ENCODE data around the gene LIG1. TPM values are rescaled to one million over a fixed set of nuclear protein-coding genes. Genes with fewer than 3 reads are reported as not detected.
"Not testable (repeated sequence)": the region's sequence is repeated elsewhere in the genome, so short reads cannot be mapped to it uniquely, and the experiment has no call there.

Gene LIG1
- total RNA-seq, 1 donor from 2014 or later = 3.4 TPM

DNA sequence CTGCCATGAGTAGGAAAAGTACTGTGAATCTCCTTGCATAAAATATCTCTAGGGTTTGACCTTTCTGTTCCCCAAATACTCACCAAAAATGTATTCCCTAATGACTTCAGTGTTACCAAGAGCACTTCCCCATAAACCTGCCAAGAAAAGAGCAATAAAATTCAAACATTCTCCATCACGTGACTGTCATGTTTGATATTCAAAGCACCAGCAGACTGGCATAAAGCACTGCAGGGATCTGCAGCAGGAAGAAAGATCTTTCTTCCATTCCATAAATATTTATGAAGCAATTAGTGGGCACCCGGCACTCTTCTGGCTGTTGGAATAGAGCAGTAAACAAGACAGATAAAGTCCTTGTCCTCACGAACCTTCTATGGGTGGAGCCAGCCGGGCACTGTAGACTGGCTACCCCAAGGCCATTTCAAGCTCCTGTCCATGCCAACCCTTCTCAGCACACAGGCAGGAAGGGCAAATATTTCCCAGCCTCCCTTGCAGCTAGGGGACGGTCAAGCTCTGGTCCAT is 79.8 kb downstream of the LIG1 start:
- H3K4me3 ChIP-seq = no peak overlapping the region
- intact Hi-C loops (cut with micrococcal nuclease) = no loop called here
- no peaks in the 10 kb centered on the region for H3K27me3 ChIP-seq (ENCODE audit: low read depth)
- TF ChIP-seq, protein P1, sequence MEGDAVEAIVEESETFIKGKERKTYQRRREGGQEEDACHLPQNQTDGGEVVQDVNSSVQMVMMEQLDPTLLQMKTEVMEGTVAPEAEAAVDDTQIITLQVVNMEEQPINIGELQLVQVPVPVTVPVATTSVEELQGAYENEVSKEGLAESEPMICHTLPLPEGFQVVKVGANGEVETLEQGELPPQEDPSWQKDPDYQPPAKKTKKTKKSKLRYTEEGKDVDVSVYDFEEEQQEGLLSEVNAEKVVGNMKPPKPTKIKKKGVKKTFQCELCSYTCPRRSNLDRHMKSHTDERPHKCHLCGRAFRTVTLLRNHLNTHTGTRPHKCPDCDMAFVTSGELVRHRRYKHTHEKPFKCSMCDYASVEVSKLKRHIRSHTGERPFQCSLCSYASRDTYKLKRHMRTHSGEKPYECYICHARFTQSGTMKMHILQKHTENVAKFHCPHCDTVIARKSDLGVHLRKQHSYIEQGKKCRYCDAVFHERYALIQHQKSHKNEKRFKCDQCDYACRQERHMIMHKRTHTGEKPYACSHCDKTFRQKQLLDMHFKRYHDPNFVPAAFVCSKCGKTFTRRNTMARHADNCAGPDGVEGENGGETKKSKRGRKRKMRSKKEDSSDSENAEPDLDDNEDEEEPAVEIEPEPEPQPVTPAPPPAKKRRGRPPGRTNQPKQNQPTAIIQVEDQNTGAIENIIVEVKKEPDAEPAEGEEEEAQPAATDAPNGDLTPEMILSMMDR (IDR thresholded peaks at IDR 0.05; ENCODE audit: borderline replicate concordance) = no peak
- peaks cover 51% of the 10 kb centered on the region for H3K36me3 ChIP-seq
- H3K27ac ChIP-seq (replicated peaks) = no peak overlapping the region
- DNase-seq = no peak
- peaks cover 14% of the 10 kb centered on the region for H3K9me3 ChIP-seq (replicated peaks)
- H3K4me1 ChIP-seq = no peaks in the 10 kb centered on the region

DNA sequence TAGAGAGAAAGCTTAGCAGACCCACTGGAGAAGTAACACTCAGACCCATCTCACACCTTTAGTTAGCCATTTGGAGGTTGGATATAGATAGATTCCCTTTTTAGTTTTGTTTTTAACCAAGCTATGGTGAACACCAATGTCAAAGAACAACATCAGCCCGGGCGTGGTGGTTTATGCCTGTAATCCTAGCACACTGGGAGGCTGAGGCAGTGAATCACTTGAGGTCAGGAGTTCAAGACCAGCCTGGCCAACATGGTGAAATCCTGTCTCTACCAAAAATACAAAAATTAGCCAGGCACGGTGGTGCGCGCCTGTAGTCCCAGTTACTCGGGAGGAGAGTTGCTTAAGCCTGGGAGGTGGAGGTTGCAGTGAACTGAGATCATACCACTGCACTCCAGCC is 81.2 kb downstream of the LIG1 start:
- peaks cover 39% of the 10 kb centered on the region for H3K36me3 ChIP-seq
- H3K27me3 ChIP-seq (ENCODE audit: low read depth); H3K27ac ChIP-seq (replicated peaks); H3K4me3 ChIP-seq; H3K9me3 ChIP-seq (replicated peaks); DNase-seq; intact Hi-C loops (cut with micrococcal nuclease); H3K4me1 ChIP-seq: not testable (repeated sequence)

DNA sequence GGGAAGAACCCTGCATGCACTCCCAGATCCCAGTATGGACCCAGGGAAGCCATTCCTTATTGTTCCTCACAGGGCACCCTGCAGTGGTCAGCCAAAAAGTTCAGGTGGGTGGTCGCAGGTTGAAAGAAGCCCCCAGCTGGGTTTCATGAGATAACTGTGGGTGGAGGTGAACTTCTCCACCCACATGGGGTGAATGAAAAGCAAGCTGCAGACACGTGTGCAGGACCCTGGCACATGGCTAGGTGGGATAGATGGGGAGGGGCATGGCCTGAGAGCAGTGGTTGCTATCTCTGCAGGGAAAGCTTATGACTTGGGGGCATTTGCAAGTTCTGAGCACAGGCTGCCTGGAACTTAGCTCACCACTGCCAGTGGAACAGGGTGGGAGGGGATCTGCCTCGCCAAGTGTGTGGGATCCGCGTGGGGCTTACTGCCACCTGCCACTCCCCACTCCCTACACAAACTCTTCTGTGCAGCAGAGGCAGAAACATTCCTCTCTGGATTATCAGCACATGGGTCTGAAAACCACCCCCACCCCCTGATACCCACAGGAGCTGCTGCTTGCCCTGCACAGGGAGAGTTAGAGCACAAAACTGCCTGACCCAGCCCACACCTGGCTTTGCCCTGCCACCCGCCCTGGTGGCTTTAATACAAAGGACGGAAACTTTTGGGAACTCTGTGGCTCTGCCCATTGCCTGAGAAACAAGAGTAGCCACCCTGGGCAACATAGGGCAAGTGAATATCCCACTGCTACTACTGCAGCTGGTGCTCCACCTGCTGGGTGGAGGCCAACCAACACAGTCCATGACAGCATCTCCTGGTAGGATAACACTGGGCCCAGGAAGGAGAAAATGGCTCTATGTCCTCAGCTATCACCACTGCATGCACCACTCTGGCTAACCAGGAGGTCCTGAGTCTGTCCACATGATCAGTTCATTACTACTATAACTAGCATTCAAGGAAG is 84.0 kb downstream of the LIG1 start:
- Histone ChIP-seq H3K36me3 (peaks cover 20% of the 10 kb centered on the region), H3K27me3 (ENCODE audit: low read depth) (no peaks in the 10 kb centered on the region), H3K27ac (replicated peaks) (no peak overlapping the region), H3K4me1 (no peaks in the 10 kb centered on the region), H3K4me3 (no peak overlapping the region), H3K9me3 (replicated peaks) (no peaks in the 10 kb centered on the region)
- DNase-seq = no peak
- TF ChIP-seq, protein P1 (IDR thresholded peaks at IDR 0.05; ENCODE audit: borderline replicate concordance) = no peak
- intact Hi-C loops (cut with micrococcal nuclease) = no loop called here

DNA sequence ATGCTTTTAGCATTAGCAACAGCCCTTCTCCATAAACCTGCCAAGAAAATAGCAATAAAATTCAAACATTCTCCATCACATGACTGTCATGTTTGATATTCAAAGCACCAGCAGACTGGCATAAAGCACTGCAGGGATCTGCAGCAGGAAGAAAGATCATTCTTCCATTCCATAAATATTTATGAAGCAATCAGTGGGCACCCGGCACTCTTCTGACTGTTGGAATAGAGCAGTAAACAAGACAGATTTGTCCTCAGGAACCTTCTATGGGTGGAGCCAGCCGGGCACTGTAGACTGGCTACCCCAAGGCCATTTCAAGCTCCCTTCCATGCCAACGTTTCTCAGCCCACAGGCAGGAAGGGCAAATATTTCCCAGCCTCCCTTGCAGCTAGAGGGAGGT is 85.1 kb downstream of the LIG1 start:
- H3K4me3 ChIP-seq = no peak overlapping the region
- H3K27me3 ChIP-seq (ENCODE audit: low read depth) = no peaks in the 10 kb centered on the region
- intact Hi-C loops (cut with micrococcal nuclease) = no loop called here
- no peaks in the 10 kb centered on the region for H3K9me3 ChIP-seq (replicated peaks)
- no peak overlapping the region for H3K27ac ChIP-seq (replicated peaks)
- no peak for DNase-seq
- H3K36me3 ChIP-seq = peaks cover 20% of the 10 kb centered on the region
- no peaks in the 10 kb centered on the region for H3K4me1 ChIP-seq
- TF ChIP-seq, protein P1 (IDR thresholded peaks at IDR 0.05; ENCODE audit: borderline replicate concordance) = no peak

DNA sequence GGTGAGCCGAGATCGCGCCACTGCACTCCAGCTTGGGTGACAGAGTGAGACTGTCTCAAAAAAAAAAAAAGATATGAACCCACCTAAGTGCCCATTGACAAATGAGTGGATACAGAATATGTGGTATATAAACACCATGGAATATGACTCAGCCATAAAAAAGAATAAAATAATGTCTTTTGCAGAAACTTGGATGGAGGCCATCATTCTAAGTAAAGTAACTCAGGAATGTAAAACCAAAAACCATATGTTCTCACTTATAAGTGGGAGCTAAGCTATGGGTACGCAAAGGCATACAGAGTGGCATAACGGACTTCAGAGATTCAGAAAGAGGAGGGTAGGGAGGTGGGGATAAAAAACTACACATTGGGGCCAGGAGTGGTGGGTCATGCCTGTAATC is 89.0 kb downstream of the LIG1 start:
- DNase-seq = no peak
- Histone ChIP-seq H3K27me3 (ENCODE audit: low read depth) (no peaks in the 10 kb centered on the region), H3K36me3 (peaks cover 18% of the 10 kb centered on the region), H3K4me3 (no peak overlapping the region), H3K9me3 (replicated peaks) (no peaks in the 10 kb centered on the region), H3K27ac (replicated peaks) (no peak overlapping the region), H3K4me1 (no peaks in the 10 kb centered on the region)
- TF ChIP-seq, protein P1 (IDR thresholded peaks at IDR 0.05; ENCODE audit: borderline replicate concordance) = no peak
- intact Hi-C loops (cut with micrococcal nuclease) = no loop called here

DNA sequence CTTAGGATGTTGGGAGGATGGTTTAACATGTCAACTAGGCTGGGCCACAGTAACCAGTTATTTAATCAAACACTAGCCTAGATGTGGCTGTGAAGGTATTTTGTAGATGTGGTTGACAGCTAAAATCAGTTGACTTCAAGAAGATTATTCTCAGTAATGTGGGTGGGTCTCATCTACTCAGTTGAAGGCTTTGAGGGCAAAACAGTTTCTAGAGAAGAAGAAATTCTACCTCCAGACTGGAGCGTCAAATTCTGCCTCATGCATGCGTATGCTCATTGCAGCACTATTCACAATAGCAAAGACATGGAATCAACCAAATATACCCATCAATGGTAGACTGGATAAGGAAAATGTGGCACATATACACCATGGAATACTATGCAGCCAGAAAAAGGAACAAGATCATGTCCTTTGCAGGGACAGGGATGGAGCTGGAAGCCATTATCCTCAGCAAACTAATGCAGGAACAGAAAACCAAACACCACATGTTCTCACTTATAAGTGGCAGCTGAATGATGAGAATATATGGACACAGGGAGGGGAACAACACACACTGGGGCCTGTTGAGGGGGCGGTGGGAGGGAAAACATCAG is 99.9 kb downstream of the LIG1 start:
- peaks cover 68% of the 10 kb centered on the region for H3K36me3 ChIP-seq
- intact Hi-C loops (cut with micrococcal nuclease); DNase-seq; H3K27me3 ChIP-seq (ENCODE audit: low read depth); H3K4me1 ChIP-seq; H3K4me3 ChIP-seq; H3K9me3 ChIP-seq (replicated peaks); H3K27ac ChIP-seq (replicated peaks): not testable (repeated sequence)
